ENCODE data around the gene DOCK11. TPM values are rescaled to one million over a fixed set of nuclear protein-coding genes. Genes with fewer than 3 reads are reported as not detected.

DOCK11 gene
- total RNA-seq, 1 experiment from 2014 or later, result 2.7 TPM

GRCh38 chrX:118654331-118654730, 158.7 kb downstream of the DOCK11 start:
- Mint-ChIP-seq H3K36me3 (ENCODE audit: insufficient read depth, unreplicated experiment) (peaks cover 4% of the 10 kb centered on the region), H3K4me3 (ENCODE audit: unreplicated experiment) (no peak overlapping the region), H3K27me3 (ENCODE audit: insufficient read depth, unreplicated experiment) (no peaks in the 10 kb centered on the region), H3K4me1 (ENCODE audit: low read depth, unreplicated experiment) (no peaks in the 10 kb centered on the region), H3K27ac (ENCODE audit: unreplicated experiment) (no peak overlapping the region), H3K9me3 (ENCODE audit: unreplicated experiment) (no peaks in the 10 kb centered on the region)
- no peaks in the 10 kb centered on the region for H3K36me3 ChIP-seq (ENCODE audit: control insufficient read depth, insufficient read depth, low read length)
- DNase-seq, result no peak
- POLR2A ChIA-PET, result no interaction called here
- no peak for TF ChIP-seq CTCF (IDR thresholded peaks at IDR 0.05; ENCODE audit: insufficient read depth in 1 of 2, low read depth in 1 of 2, low read length in 1 of 2, severe bottlenecking in 1 of 2, unreplicated experiment in 1 of 2)
- H3K4me3 ChIP-seq (ENCODE audit: low read depth, low read length), result no peak overlapping the region
- H3K4me1 ChIP-seq, result peaks cover 5% of the 10 kb centered on the region; the same call in 1 of the 2 replicates
- no TSS peak for BruUV-seq (replicated peaks)
- H3K27me3 ChIP-seq (replicated peaks; ENCODE audit: control insufficient read depth, insufficient read depth, low read length), result no peaks in the 10 kb centered on the region
- intact Hi-C loops (cut with micrococcal nuclease; ENCODE audit: unreplicated experiment), result no loop called here
- CTCF ChIA-PET, result no interaction called here
- no peaks in the 10 kb centered on the region for H3K9me3 ChIP-seq

- H3K27me3 Mint-ChIP-seq (ENCODE audit: insufficient read depth, unreplicated experiment), result no peaks in the 10 kb centered on the region
- no peak overlapping the region for H3K27ac Mint-ChIP-seq (ENCODE audit: unreplicated experiment)
- Histone ChIP-seq H3K4me3 (ENCODE audit: low read depth, low read length) (no peak overlapping the region), H3K27me3 (replicated peaks; ENCODE audit: control insufficient read depth, insufficient read depth, low read length) (no peaks in the 10 kb centered on the region), H3K9me3 (no peaks in the 10 kb centered on the region), H3K36me3 (ENCODE audit: control insufficient read depth, insufficient read depth, low read length) (no peaks in the 10 kb centered on the region), H3K4me1 (peaks cover 5% of the 10 kb centered on the region; the same call in 1 of the 2 replicates)
- BruUV-seq (replicated peaks), result no TSS peak
- TF ChIP-seq CTCF (IDR thresholded peaks at IDR 0.05; ENCODE audit: insufficient read depth in 1 of 2, low read depth in 1 of 2, low read length in 1 of 2, severe bottlenecking in 1 of 2, unreplicated experiment in 1 of 2), result no peak
- intact Hi-C loops (cut with micrococcal nuclease; ENCODE audit: unreplicated experiment), result no loop called here
- H3K9me3 Mint-ChIP-seq (ENCODE audit: unreplicated experiment), result no peaks in the 10 kb centered on the region
- H3K36me3 Mint-ChIP-seq (ENCODE audit: insufficient read depth, unreplicated experiment), result peaks cover 4% of the 10 kb centered on the region
- no peak overlapping the region for H3K4me3 Mint-ChIP-seq (ENCODE audit: unreplicated experiment)
- CTCF ChIA-PET, result no interaction called here
- DNase-seq, result no peak
- H3K4me1 Mint-ChIP-seq (ENCODE audit: low read depth, unreplicated experiment), result no peaks in the 10 kb centered on the region
- POLR2A ChIA-PET, result no interaction called here
Observed at GRCh38 chrX:118655561-118656246, 160.1 kb downstream of the DOCK11 start.

- no peak for TF ChIP-seq CTCF (IDR thresholded peaks at IDR 0.05; ENCODE audit: insufficient read depth in 1 of 2, low read depth in 1 of 2, low read length in 1 of 2, severe bottlenecking in 1 of 2, unreplicated experiment in 1 of 2)
- Mint-ChIP-seq H3K27ac (ENCODE audit: unreplicated experiment) (no peak overlapping the region), H3K36me3 (ENCODE audit: insufficient read depth, unreplicated experiment) (peaks cover 4% of the 10 kb centered on the region), H3K4me3 (ENCODE audit: unreplicated experiment) (no peak overlapping the region), H3K9me3 (ENCODE audit: unreplicated experiment) (no peaks in the 10 kb centered on the region), H3K4me1 (ENCODE audit: low read depth, unreplicated experiment) (no peaks in the 10 kb centered on the region), H3K27me3 (ENCODE audit: insufficient read depth, unreplicated experiment) (no peaks in the 10 kb centered on the region)
- BruUV-seq (replicated peaks), result no TSS peak
- intact Hi-C loops (cut with micrococcal nuclease; ENCODE audit: unreplicated experiment), result no loop called here
- H3K4me1 ChIP-seq, result peaks cover 5% of the 10 kb centered on the region; the same call in 1 of the 2 replicates
- no peak for DNase-seq
- H3K9me3 ChIP-seq, result no peaks in the 10 kb centered on the region
- H3K4me3 ChIP-seq (ENCODE audit: low read depth, low read length), result no peak overlapping the region
- ChIA-PET CTCF (no interaction called here), POLR2A (no interaction called here)
- H3K36me3 ChIP-seq (ENCODE audit: control insufficient read depth, insufficient read depth, low read length), result no peaks in the 10 kb centered on the region
- no peaks in the 10 kb centered on the region for H3K27me3 ChIP-seq (replicated peaks; ENCODE audit: control insufficient read depth, insufficient read depth, low read length)
Observed at GRCh38 chrX:118657413-118657812, 161.8 kb downstream of the DOCK11 start.
